ENCODE data around the gene TAS2R3. TPM values are rescaled to one million over a fixed set of nuclear protein-coding genes. Genes with fewer than 3 reads are reported as not detected.

TAS2R3 gene
- polyA plus RNA-seq (0.07 to 0.59 TPM (median 0.51 TPM) in 3 replicates), polyA minus RNA-seq (2.2 to 11.6 TPM (median 9.4 TPM) in 3 replicates)
- not detected for polyA plus RNA-seq (2011; ENCODE audit: low read depth)
- not detected in 2 replicates for polyA plus RNA-seq (2011; cell fraction: cytosol; rRNA removed)
- polyA plus RNA-seq (2011; cell fraction: nucleus; rRNA removed), result 2.0 and 2.8 TPM in 2 replicates
- 0.35 TPM in 1 of 2 replicates, not detected in the other for polyA plus RNA-seq (2012; ENCODE audit: low replicate concordance)
- polyA minus RNA-seq (2011; cell fraction: cytosol; rRNA and poly(A)+ RNA removed), result not detected
- polyA minus RNA-seq (2011; cell fraction: nucleus; rRNA and poly(A)+ RNA removed), result 7.6 and 18.7 TPM in 2 replicates

GRCh38 chr7:141763797-141764196 is at the start of gene TAS2R3:
Gene TAS2R3, plus strand, starts transcription at chr7:141764097. Its CDS starts 62 bp downstream, at chr7:141764159.
- Histone ChIP-seq H4K20me1 (ENCODE audit: control insufficient read depth, extremely low read depth, insufficient read depth, low read length) (no peaks in the 10 kb centered on the region), H3K9me3 (ENCODE audit: control insufficient read depth, low read depth, low read length) (no peaks in the 10 kb centered on the region), H3K9me1 (ENCODE audit: control insufficient read depth, extremely low read depth, insufficient read depth, low read length) (no peaks in the 10 kb centered on the region), H3K27ac (ENCODE audit: control insufficient read depth, insufficient read depth, low read length) (no peak within 1 kb of the TSS), H3K79me2 (ENCODE audit: control insufficient read depth, insufficient read depth, low read length) (no peaks in the 10 kb centered on the region), H3K4me3 (ENCODE audit: control insufficient read depth in 2 of 3, extremely low read depth in 1 of 3, insufficient read depth in 2 of 3, low read depth in 1 of 3, low read length in 3 of 3) (no peak within 1 kb of the TSS), H3K27me3 (ENCODE audit: control insufficient read depth, extremely low read depth, insufficient read depth, low read length) (no peaks in the 10 kb centered on the region), H3K9ac (ENCODE audit: control insufficient read depth, extremely low read depth, insufficient read depth, low read length) (no peak within 1 kb of the TSS), H2AFZ (ENCODE audit: control insufficient read depth, low read length) (no peak within 1 kb of the TSS), H3K4me2 (ENCODE audit: control insufficient read depth, extremely low read depth, insufficient read depth, low read depth, low read length) (no peak within 1 kb of the TSS), H3K36me3 (ENCODE audit: control insufficient read depth in 2 of 2, extremely low read depth in 1 of 2, insufficient read depth in 2 of 2, low read length in 2 of 2) (peaks cover 14 to 22% of the 10 kb centered on the region in 2 experiments), H3K4me1 (ENCODE audit: control insufficient read depth, extremely low read depth, insufficient read depth, low read length) (no peaks in the 10 kb centered on the region)
- TF ChIP-seq, protein P1, sequence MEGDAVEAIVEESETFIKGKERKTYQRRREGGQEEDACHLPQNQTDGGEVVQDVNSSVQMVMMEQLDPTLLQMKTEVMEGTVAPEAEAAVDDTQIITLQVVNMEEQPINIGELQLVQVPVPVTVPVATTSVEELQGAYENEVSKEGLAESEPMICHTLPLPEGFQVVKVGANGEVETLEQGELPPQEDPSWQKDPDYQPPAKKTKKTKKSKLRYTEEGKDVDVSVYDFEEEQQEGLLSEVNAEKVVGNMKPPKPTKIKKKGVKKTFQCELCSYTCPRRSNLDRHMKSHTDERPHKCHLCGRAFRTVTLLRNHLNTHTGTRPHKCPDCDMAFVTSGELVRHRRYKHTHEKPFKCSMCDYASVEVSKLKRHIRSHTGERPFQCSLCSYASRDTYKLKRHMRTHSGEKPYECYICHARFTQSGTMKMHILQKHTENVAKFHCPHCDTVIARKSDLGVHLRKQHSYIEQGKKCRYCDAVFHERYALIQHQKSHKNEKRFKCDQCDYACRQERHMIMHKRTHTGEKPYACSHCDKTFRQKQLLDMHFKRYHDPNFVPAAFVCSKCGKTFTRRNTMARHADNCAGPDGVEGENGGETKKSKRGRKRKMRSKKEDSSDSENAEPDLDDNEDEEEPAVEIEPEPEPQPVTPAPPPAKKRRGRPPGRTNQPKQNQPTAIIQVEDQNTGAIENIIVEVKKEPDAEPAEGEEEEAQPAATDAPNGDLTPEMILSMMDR (optimal IDR thresholded peaks at IDR 0.05 in 1 of 3, IDR thresholded peaks at IDR 0.05 in 1 of 3, conservative IDR thresholded peaks at IDR 0.05 in 1 of 3; ENCODE audit: extremely low read depth in 1 of 3, insufficient read depth in 2 of 3, low read length in 3 of 3), result no peak
- no peak for TF ChIP-seq EZH2 (IDR thresholded peaks at IDR 0.05; ENCODE audit: low read length)
- dilution Hi-C loops (cut with MboI; ENCODE audit: extremely low pct_ligation_motif_present, low sequenced_read_pairs), result no loop called here
- no peak for DNase-seq (ENCODE audit: low read depth, low spot score)
- FAIRE-seq, result no peak

GRCh38 chr7:141714571-141714970 is 49.3 kb upstream of the TAS2R3 start:
- no peaks in the 10 kb centered on the region for H3K36me3 ChIP-seq (ENCODE audit: control insufficient read depth in 2 of 2, extremely low read depth in 1 of 2, insufficient read depth in 2 of 2, low read length in 2 of 2)
- H2AFZ ChIP-seq (ENCODE audit: control insufficient read depth, low read length), result no peak overlapping the region
- dilution Hi-C loops (cut with MboI; ENCODE audit: extremely low pct_ligation_motif_present, low sequenced_read_pairs), result no loop called here
- H3K79me2 ChIP-seq (ENCODE audit: control insufficient read depth, insufficient read depth, low read length), result no peaks in the 10 kb centered on the region
- peaks cover 2% of the 10 kb centered on the region for H4K20me1 ChIP-seq (ENCODE audit: control insufficient read depth, extremely low read depth, insufficient read depth, low read length)
- no peaks in the 10 kb centered on the region for H3K9me3 ChIP-seq (ENCODE audit: control insufficient read depth, low read depth, low read length)
- no peak overlapping the region for H3K4me2 ChIP-seq (ENCODE audit: control insufficient read depth, extremely low read depth, insufficient read depth, low read depth, low read length)
- FAIRE-seq, result no peak
- no peak for DNase-seq (ENCODE audit: low read depth, low spot score)
- H3K27me3 ChIP-seq (ENCODE audit: control insufficient read depth, extremely low read depth, insufficient read depth, low read length), result no peaks in the 10 kb centered on the region
- no peak for TF ChIP-seq EZH2 (IDR thresholded peaks at IDR 0.05; ENCODE audit: low read length)
- TF ChIP-seq, protein P1 (optimal IDR thresholded peaks at IDR 0.05 in 1 of 3, IDR thresholded peaks at IDR 0.05 in 1 of 3, conservative IDR thresholded peaks at IDR 0.05 in 1 of 3; ENCODE audit: extremely low read depth in 1 of 3, insufficient read depth in 2 of 3, low read length in 3 of 3), result no peak
- H3K9ac ChIP-seq (ENCODE audit: control insufficient read depth, extremely low read depth, insufficient read depth, low read length), result no peak overlapping the region
- no peaks in the 10 kb centered on the region for H3K4me1 ChIP-seq (ENCODE audit: control insufficient read depth, extremely low read depth, insufficient read depth, low read length)
- H3K4me3 ChIP-seq (ENCODE audit: control insufficient read depth in 2 of 3, extremely low read depth in 1 of 3, insufficient read depth in 2 of 3, low read depth in 1 of 3, low read length in 3 of 3), result no peak overlapping the region
- no peak overlapping the region for H3K27ac ChIP-seq (ENCODE audit: control insufficient read depth, insufficient read depth, low read length)
- no peaks in the 10 kb centered on the region for H3K9me1 ChIP-seq (ENCODE audit: control insufficient read depth, extremely low read depth, insufficient read depth, low read length)
